GM12875 (cell line): ENCODE data around the gene ALLC.

Source experiments
- H3K4me3 ChIP-seq: one replicate; pipeline ENCODE4 v1.5.1; 2011; ENCODE audit warnings: low read depth, low read length, control low read depth
- TF ChIP-seq, protein P1 (sequence below): IDR thresholded peaks from 2 replicates; pipeline ENCODE4 v1.5.1; 2011; ENCODE audit warnings: low read depth, mild to moderate bottlenecking, control low read depth, inconsistent platforms, low read length, moderate library complexity, borderline replicate concordance; ENCODE audit not compliant: insufficient read depth

Gene ALLC

DNA sequence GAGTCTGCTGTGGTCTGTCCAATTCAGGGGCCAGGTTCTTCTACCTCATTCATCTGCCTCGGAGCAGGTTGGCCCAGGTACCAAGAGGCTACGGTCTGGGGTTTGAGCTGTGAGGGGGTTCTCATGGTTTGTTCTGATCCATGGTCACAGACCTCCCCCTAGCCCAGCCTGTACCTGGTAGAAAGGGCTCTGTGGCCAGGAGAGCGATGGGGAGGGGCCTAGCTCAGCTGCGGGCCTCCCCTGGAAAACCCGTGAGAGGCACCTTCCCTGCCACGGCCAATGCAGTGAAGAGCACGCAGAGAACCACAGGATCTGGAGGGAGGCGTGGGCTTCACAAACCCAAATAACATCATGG, 19.6 kb upstream of the ALLC start:
- TF ChIP-seq, protein P1, sequence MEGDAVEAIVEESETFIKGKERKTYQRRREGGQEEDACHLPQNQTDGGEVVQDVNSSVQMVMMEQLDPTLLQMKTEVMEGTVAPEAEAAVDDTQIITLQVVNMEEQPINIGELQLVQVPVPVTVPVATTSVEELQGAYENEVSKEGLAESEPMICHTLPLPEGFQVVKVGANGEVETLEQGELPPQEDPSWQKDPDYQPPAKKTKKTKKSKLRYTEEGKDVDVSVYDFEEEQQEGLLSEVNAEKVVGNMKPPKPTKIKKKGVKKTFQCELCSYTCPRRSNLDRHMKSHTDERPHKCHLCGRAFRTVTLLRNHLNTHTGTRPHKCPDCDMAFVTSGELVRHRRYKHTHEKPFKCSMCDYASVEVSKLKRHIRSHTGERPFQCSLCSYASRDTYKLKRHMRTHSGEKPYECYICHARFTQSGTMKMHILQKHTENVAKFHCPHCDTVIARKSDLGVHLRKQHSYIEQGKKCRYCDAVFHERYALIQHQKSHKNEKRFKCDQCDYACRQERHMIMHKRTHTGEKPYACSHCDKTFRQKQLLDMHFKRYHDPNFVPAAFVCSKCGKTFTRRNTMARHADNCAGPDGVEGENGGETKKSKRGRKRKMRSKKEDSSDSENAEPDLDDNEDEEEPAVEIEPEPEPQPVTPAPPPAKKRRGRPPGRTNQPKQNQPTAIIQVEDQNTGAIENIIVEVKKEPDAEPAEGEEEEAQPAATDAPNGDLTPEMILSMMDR: no peak
- H3K4me3 ChIP-seq: no peak overlapping the region

DNA sequence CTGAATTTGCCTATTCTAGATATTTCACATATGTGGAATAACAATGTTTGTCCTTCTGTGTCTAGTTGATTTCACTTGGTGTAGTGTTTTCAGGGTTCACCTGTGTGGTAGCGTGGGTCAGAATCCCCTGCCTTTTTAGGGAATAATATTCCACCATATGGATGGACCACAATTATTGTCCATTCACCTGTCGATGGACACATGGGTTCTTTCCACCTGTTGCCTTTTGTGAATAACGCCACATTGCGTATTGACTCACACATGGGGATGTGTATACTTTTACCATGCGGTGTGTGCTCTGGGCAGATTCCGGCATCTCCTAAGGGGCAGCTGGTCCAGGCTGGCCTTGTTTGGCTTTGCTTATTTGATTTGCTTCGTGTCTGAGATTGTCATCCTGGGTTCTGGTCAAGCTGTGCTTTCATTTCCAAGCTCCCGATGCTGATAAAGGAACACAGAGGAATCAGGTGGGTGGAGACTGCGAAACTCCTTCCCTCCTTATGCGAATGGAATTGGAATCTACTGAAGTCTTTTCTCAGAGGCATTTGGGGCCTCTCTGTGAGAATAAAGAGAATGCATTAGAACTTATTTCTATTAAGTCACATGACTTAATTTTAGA, 18.9 kb upstream of the ALLC start:
- TF ChIP-seq, protein P1: no peak
- no peak overlapping the region for H3K4me3 ChIP-seq

DNA sequence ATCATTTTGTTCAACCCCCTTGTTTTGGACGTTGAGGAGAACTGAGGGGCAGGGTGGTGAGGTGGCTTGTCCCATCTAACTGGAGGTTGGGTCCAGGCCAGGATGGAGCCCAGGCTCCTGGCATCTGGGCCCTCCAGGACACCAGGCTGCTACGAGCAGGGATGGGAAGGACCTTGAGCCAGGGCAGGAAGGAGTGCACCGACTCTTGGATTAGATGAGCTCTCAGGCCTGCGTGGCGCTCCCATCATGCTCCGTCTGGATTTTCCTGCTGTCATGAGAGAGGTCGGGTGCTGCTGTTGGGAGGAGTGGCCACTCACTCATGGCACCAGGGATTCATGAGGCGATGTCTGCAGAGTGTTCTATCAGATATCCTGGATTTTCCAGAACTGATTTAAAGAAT, 18.3 kb upstream of the ALLC start:
- TF ChIP-seq, protein P1: no peak
- no peak overlapping the region for H3K4me3 ChIP-seq

DNA sequence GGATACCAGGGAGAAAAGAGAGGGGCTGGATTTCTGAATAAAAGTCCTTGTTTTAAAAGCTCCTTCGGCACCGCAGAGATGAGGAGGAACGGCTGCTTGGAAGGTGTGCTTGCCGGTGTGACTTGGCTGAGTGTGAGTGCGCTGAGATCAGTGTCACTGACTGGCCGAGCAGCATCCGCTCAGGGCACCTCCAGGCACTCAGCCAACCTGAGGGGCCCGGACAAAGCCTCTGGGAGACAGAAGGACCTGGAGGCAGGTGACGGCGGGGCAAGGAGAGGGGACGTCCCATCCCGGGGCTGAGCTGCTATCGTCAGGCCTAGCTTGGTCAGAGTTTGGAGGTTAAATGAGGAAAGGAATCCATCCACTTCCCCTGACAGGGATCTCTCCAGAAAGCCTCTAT, 16.8 kb upstream of the ALLC start:
- TF ChIP-seq, protein P1: no peak
- H3K4me3 ChIP-seq: no peak overlapping the region

DNA sequence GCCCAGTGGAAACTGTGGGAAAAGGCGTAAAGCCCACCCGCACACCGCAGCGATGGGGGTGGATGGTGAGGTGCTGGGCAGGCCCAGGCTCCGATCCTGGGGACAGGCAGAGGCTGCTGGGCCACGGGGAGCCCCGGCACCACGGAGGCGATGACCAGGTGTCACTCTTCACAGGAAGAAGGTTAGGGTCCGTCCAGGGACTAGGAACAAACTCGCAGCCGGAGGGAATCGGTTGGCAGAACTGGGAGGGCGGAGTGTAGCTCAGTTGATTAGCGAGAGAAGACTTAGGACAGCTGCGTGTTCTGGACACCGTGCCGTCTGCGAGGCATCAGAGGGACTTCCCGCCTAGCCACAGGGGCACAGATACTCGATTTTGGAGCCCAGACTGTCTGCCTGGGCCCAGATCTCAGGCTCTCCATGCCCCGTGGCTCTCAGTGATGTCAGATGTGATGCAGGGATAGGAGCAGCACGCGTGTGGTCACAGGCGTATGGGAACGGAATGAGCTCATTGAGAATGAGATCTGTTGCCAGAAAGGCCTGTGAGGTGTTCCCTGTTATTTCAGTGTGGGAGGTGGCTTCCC, 16.1 kb upstream of the ALLC start:
- H3K4me3 ChIP-seq: no peak overlapping the region
- TF ChIP-seq, protein P1: no peak

DNA sequence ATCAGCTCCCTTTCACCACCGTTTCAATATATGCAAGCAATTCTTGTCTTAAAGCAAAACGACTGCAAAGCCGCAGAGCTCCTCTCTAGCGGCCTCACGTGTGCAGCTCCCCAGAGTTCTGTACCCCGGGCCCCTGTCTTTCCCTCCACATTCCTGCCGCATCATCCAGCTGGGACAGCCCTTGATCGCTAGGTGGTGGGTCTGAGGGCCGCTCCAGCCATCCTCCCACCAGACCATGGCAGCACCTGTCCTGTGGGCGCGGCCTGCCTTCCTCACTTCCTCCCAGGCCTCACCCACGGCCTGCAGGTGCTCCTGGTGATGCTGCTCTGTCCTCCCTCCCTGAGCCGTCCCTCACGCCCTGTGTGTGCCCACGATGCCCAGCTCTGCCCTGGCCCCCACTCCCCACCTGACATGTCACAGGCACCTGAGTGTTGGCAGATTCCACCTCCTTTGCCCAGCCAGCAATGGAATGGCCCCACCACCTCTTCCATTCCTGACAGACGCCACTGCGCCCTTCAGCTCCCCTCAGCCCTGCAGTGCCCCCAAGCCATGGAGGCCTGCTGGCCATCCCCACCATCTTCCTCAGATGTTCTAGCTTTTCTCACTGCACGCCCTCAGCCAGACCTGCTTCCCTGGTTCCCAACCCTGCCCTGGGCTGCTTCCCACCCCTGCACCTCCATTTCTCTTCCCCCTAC, 15.3 kb upstream of the ALLC start:
- TF ChIP-seq, protein P1: no peak
- H3K4me3 ChIP-seq: no peak overlapping the region
